PC-3 (cell line): ENCODE data around the gene ERAP2. TPM values are rescaled to one million over a fixed set of nuclear protein-coding genes. Genes with fewer than 3 reads are reported as not detected.

ENCODE experiments used
- ATAC-seq: fragments of 200-7000 bp; cut with Tn5 transposase; 2 replicates; pipeline ENCODE4 v1.9.1; 2020; ENCODE audit warnings: mild to moderate bottlenecking, moderate library complexity
- BruUV-seq: library from RNA; stranded (reverse); fragments of 400-500 nt; replicated peaks from 2 replicates; lab custom pipeline; 2021; lab: Mats Ljungman, UMichigan
- CTCF ChIA-PET: fragments of 300-600 bp; sonication (Branson Sonifier 250); formaldehyde crosslinking; loops from one replicate; lab custom pipeline; 2022; ENCODE audit warnings: antibody characterized with exemption; lab: Charles Lee
- POLR2A ChIA-PET: fragments of 300-600 bp; sonication (Branson Sonifier 250); formaldehyde crosslinking; loops from one replicate; lab custom pipeline; 2022; ENCODE audit warnings: antibody characterized with exemption; ENCODE audit not compliant: unreplicated experiment; lab: Charles Lee
- DNase-seq: peaks from one replicate; pipeline ENCODE4 v3.0.0-alpha.2; 2015
- H2AFZ ChIP-seq: fragments of 300-600 bp; sonication (generic); 2 replicates; pipeline ENCODE4 v1.6.0; 2016; ENCODE audit warnings: antibody characterized with exemption, low read length
- H3F3A ChIP-seq: fragments of 300-600 bp; sonication (generic); one replicate; pipeline ENCODE4 v1.6.0; 2017; ENCODE audit warnings: antibody characterized with exemption, low read length, control low read depth, mild to moderate bottlenecking; ENCODE audit not compliant: unreplicated experiment
- H3K27ac ChIP-seq: fragments of 300-600 bp; sonication (generic); 2 replicates; pipeline ENCODE4 v1.5.1; 2016; ENCODE audit warnings: mild to moderate bottlenecking, low read length
- H3K27me3 ChIP-seq: fragments of 300-600 bp; sonication (generic); 2 replicates; pipeline ENCODE4 v1.6.1; 2016; ENCODE audit warnings: low read length, mixed read lengths
- H3K36me3 ChIP-seq: fragments of 300-600 bp; sonication (generic); 2 replicates; pipeline ENCODE4 v1.6.1; 2016; ENCODE audit warnings: low read depth, mixed run types, low read length, mixed read lengths
- H3K4me1 ChIP-seq: fragments of 300-600 bp; sonication (generic); 2 replicates; pipeline ENCODE4 v1.5.1; 2016; ENCODE audit warnings: low read length; ENCODE audit not compliant: insufficient read depth
- H3K4me2 ChIP-seq: fragments of 300-600 bp; sonication (generic); 2 replicates; pipeline ENCODE4 v1.6.0; 2016; ENCODE audit warnings: low read length
- H3K4me3 ChIP-seq: fragments of 300-600 bp; sonication (generic); 2 replicates; pipeline ENCODE4 v1.5.1; 2016; ENCODE audit warnings: mild to moderate bottlenecking, low read length, mixed read lengths
- H3K79me2 ChIP-seq: fragments of 300-600 bp; sonication (generic); 2 replicates; pipeline ENCODE4 v1.6.1; 2017; ENCODE audit warnings: low read length, mixed read lengths
- H3K9ac ChIP-seq: fragments of 300-600 bp; sonication (generic); 2 replicates; pipeline ENCODE4 v1.6.0; 2016; ENCODE audit warnings: mild to moderate bottlenecking, low read length
- H3K9me2 ChIP-seq: fragments of 300-600 bp; sonication (generic); replicated peaks from 2 replicates; pipeline ENCODE4 v1.6.1; 2016; ENCODE audit warnings: mixed run types, low read length, mixed read lengths
- H3K9me3 ChIP-seq: fragments of 300-600 bp; sonication (generic); 2 replicates; pipeline ENCODE4 v1.6.1; 2016; ENCODE audit warnings: low read length, mixed read lengths
- H4K20me1 ChIP-seq: fragments of 300-600 bp; sonication (generic); 2 replicates; pipeline ENCODE4 v1.6.1; 2016; ENCODE audit warnings: low read length, mixed read lengths
- EZH2 ChIP-seq: fragments of 300-600 bp; sonication (generic); IDR thresholded peaks from one replicate; pipeline ENCODE4 v1.6.1; 2017; ENCODE audit warnings: antibody characterized with exemption, mild to moderate bottlenecking, low read length; ENCODE audit not compliant: unreplicated experiment
- EZH2phosphoT487 ChIP-seq: fragments of 300-600 bp; sonication (generic); IDR thresholded peaks from 2 replicates; pipeline ENCODE4 v1.6.1; 2018; ENCODE audit warnings: mild to moderate bottlenecking, antibody characterized with exemption, low read length, borderline replicate concordance
- intact Hi-C: fragments of 100-400 bp; cut with micrococcal nuclease; formaldehyde crosslinking; loops from 2 replicates; pipeline ENCODE4 v1.9.0; 2023
- total RNA-seq: library from RNA; depleted of rRNA; stranded (reverse); fragments of >200 nt; gene quantifications from 2 replicates; pipeline ENCODE4 v1.2.3, GENCODE V29; 2014; rRNA removed
- TF ChIP-seq, protein P1 (sequence below): fragments of 300-600 bp; sonication (generic); conservative IDR thresholded peaks from 2 replicates; pipeline ENCODE4 v1.5.1; 2017; ENCODE audit warnings: antibody characterized with exemption, low read depth, mild to moderate bottlenecking, low read length

The ERAP2 gene
- total RNA-seq, 1 experiment from 2014 or later = 9.6 TPM

DNA sequence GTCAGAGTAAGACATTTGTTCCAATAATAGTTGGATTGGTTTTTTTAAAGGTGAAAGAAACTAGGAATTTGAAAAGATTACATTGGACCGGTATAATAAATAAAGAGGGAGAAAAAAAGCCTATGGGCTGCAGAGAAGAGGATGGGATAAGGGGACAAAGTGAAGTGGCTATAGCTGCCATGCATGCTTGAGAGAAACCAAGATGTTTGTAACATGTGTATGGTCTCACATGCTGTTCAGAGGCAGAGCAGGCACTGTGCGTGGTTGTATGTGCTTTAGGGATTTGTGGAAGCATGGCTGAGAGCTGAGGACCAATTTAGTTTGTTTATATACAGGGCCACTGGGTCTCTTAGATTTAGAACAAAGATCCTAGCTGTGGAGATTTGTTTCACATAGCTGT is 92.3 kb downstream of the ERAP2 start:
- Histone ChIP-seq H3K9ac (no peak overlapping the region), H3K4me1 (peaks cover 11% of the 10 kb centered on the region), H3K9me3 (no peaks in the 10 kb centered on the region), H3K36me3 (no peaks in the 10 kb centered on the region), H3K9me2 (no peaks in the 10 kb centered on the region), H3K27me3 (no peaks in the 10 kb centered on the region), H4K20me1 (no peaks in the 10 kb centered on the region), H3K27ac (no peak overlapping the region), H3K4me3 (no peak overlapping the region), H2AFZ (no peak overlapping the region), H3K4me2 (no peak overlapping the region), H3K79me2 (peaks cover 12% of the 10 kb centered on the region; the same call in 1 of the 2 replicates), H3F3A (no peaks in the 10 kb centered on the region)
- no peak for TF ChIP-seq EZH2
- TF ChIP-seq EZH2phosphoT487 = no peak
- TF ChIP-seq, protein P1, sequence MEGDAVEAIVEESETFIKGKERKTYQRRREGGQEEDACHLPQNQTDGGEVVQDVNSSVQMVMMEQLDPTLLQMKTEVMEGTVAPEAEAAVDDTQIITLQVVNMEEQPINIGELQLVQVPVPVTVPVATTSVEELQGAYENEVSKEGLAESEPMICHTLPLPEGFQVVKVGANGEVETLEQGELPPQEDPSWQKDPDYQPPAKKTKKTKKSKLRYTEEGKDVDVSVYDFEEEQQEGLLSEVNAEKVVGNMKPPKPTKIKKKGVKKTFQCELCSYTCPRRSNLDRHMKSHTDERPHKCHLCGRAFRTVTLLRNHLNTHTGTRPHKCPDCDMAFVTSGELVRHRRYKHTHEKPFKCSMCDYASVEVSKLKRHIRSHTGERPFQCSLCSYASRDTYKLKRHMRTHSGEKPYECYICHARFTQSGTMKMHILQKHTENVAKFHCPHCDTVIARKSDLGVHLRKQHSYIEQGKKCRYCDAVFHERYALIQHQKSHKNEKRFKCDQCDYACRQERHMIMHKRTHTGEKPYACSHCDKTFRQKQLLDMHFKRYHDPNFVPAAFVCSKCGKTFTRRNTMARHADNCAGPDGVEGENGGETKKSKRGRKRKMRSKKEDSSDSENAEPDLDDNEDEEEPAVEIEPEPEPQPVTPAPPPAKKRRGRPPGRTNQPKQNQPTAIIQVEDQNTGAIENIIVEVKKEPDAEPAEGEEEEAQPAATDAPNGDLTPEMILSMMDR = no peak
- no peak for DNase-seq
- CTCF ChIA-PET = no interaction called here
- POLR2A ChIA-PET = no interaction called here
- BruUV-seq = no TSS peak
- no peak for ATAC-seq
- intact Hi-C loops = no loop called here

Other genes starting within 250 kb of the ERAP2 start
- gene CAST, start 214.1 kb upstream of the ERAP2 start, total RNA-seq = 64.4 and 73.2 TPM in 2 replicates
- gene ERAP1, start 68.6 kb upstream of the ERAP2 start, total RNA-seq = 20.8 and 21.1 TPM in 2 replicates
- 11.1 and 20.2 TPM in 2 replicates for gene LNPEP, start 59.6 kb downstream of the ERAP2 start, total RNA-seq